ENCODE measurements around the gene UQCRC2.

UQCRC2 gene

GRCh38 chr16:21984062-21984461 is 30.9 kb downstream of the UQCRC2 start:
- peaks cover 59% of the 10 kb centered on the region for H3K36me3 ChIP-seq (ENCODE audit: insufficient read depth, low read length)
- H3K79me2 ChIP-seq (ENCODE audit: insufficient read depth, low read length) = no peaks in the 10 kb centered on the region
- ATAC-seq (ENCODE audit: insufficient read depth, low read depth) = no peak
- H4K20me1 ChIP-seq (ENCODE audit: insufficient read depth, low read length) = no peaks in the 10 kb centered on the region; the same call in 1 of the 2 replicates
- DNase-seq = no peak
- TF ChIP-seq EZH2 (IDR thresholded peaks at IDR 0.05; ENCODE audit: borderline replicate concordance, low read depth, low read length, severe bottlenecking) (no peak), CTCF (IDR thresholded peaks at IDR 0.05; ENCODE audit: borderline replicate concordance, extremely low read depth, low read length, poor library complexity, severe bottlenecking) (no peak)
- H3K27ac ChIP-seq (ENCODE audit: low read length) = no peak overlapping the region
- no peaks in the 10 kb centered on the region for H3K9me3 ChIP-seq (ENCODE audit: insufficient read depth, low read length, severe bottlenecking)
- no peaks in the 10 kb centered on the region for H3K4me1 ChIP-seq (ENCODE audit: insufficient read depth, low read length)
- H3K4me2 ChIP-seq (ENCODE audit: insufficient read depth, low read length) = no peak overlapping the region
- H3K9ac ChIP-seq (ENCODE audit: low read depth, low read length) = no peak overlapping the region
- H3K4me3 ChIP-seq (ENCODE audit: low read depth in 1 of 2, low read length in 2 of 2) = no peak overlapping the region
- no peak overlapping the region for H2AFZ ChIP-seq (ENCODE audit: low read depth, low read length)
- H3K27me3 ChIP-seq (ENCODE audit: insufficient read depth, low read length, poor library complexity) = no peaks in the 10 kb centered on the region

- H3K9me3 ChIP-seq (ENCODE audit: insufficient read depth, low read length, severe bottlenecking) = no peaks in the 10 kb centered on the region
- no peak overlapping the region for H3K9ac ChIP-seq (ENCODE audit: low read depth, low read length)
- no peak overlapping the region for H3K4me3 ChIP-seq (ENCODE audit: low read depth in 1 of 2, low read length in 2 of 2)
- no peaks in the 10 kb centered on the region for H3K27me3 ChIP-seq (ENCODE audit: insufficient read depth, low read length, poor library complexity)
- ATAC-seq (ENCODE audit: insufficient read depth, low read depth) (no peak), DNase-seq (no peak)
- H2AFZ ChIP-seq (ENCODE audit: low read depth, low read length) = no peak overlapping the region
- H3K4me2 ChIP-seq (ENCODE audit: insufficient read depth, low read length) = no peak overlapping the region
- no peaks in the 10 kb centered on the region for H3K79me2 ChIP-seq (ENCODE audit: insufficient read depth, low read length)
- TF ChIP-seq CTCF (IDR thresholded peaks at IDR 0.05; ENCODE audit: borderline replicate concordance, extremely low read depth, low read length, poor library complexity, severe bottlenecking) = no peak
- no peak for TF ChIP-seq EZH2 (IDR thresholded peaks at IDR 0.05; ENCODE audit: borderline replicate concordance, low read depth, low read length, severe bottlenecking)
- H3K36me3 ChIP-seq (ENCODE audit: insufficient read depth, low read length) = peaks cover 44% of the 10 kb centered on the region
- no peaks in the 10 kb centered on the region for H3K4me1 ChIP-seq (ENCODE audit: insufficient read depth, low read length)
- H4K20me1 ChIP-seq (ENCODE audit: insufficient read depth, low read length) = no peaks in the 10 kb centered on the region; the same call in 1 of the 2 replicates
- no peak overlapping the region for H3K27ac ChIP-seq (ENCODE audit: low read length)
Observed at GRCh38 chr16:21985524-21985923, 32.4 kb downstream of the UQCRC2 start.

DNA sequence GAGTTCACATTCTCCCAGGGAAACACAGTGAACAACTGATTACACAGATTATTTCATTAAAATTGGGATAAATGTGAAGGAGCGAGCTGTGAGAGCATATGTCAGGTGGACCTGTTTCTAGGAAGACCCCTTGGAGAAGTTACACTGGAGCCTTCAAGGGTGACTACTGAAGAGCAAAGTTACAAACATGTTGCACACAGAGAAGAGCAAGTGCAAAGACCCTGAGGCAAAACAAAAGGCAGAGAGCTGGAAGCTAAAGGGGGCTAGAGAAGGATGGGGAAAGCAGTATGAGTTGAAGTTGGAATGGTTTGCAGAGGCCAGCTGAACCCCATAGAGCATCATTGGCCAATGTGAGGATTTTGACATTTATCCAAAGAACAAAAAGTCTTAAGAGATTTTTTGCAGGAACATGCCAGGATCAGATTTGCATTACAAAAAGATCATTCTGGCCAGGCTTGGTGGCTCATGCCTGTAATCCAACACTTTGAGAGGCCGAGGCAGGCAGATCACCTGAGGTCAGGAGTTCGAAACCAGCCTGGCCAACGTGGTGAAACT is 33.6 kb downstream of the UQCRC2 start:
- H3K4me1 ChIP-seq (ENCODE audit: insufficient read depth, low read length) = no peaks in the 10 kb centered on the region
- ATAC-seq (ENCODE audit: insufficient read depth, low read depth) (no peak), DNase-seq (no peak)
- H3K36me3 ChIP-seq (ENCODE audit: insufficient read depth, low read length) = peaks cover 33% of the 10 kb centered on the region
- no peaks in the 10 kb centered on the region for H3K9me3 ChIP-seq (ENCODE audit: insufficient read depth, low read length, severe bottlenecking)
- H3K79me2 ChIP-seq (ENCODE audit: insufficient read depth, low read length) = no peaks in the 10 kb centered on the region
- H3K27ac ChIP-seq (ENCODE audit: low read length) = no peak overlapping the region
- H3K27me3 ChIP-seq (ENCODE audit: insufficient read depth, low read length, poor library complexity) = no peaks in the 10 kb centered on the region
- H2AFZ ChIP-seq (ENCODE audit: low read depth, low read length) = no peak overlapping the region
- no peaks in the 10 kb centered on the region; the same call in 1 of the 2 replicates for H4K20me1 ChIP-seq (ENCODE audit: insufficient read depth, low read length)
- H3K4me2 ChIP-seq (ENCODE audit: insufficient read depth, low read length) = no peak overlapping the region
- TF ChIP-seq CTCF (IDR thresholded peaks at IDR 0.05; ENCODE audit: borderline replicate concordance, extremely low read depth, low read length, poor library complexity, severe bottlenecking) (no peak), EZH2 (IDR thresholded peaks at IDR 0.05; ENCODE audit: borderline replicate concordance, low read depth, low read length, severe bottlenecking) (no peak)
- no peak overlapping the region for H3K4me3 ChIP-seq (ENCODE audit: low read depth in 1 of 2, low read length in 2 of 2)
- H3K9ac ChIP-seq (ENCODE audit: low read depth, low read length) = no peak overlapping the region
